ACHN (cell line): Measurements from ENCODE around the gene FBXW10B.
"Not testable (repeated sequence)": the region's sequence is repeated elsewhere in the genome, so short reads cannot be mapped to it uniquely, and the experiment has no call there.

Experiments used
- DNase-seq: peaks from one replicate; pipeline ENCODE4 v3.0.0-alpha.2; 2015
- in situ Hi-C: cut with HindIII; loops from 2 replicates; pipeline ENCODE4 v1.10.0; 2017; ENCODE audit warnings: low sequenced_read_pairs, low pct_ligation_motif_present, low pct_unique_long_range_greater_than_20kb

Gene FBXW10B

GRCh38 chr17:15645099-15645941 is 25.8 kb upstream of the FBXW10B start:
- DNase-seq, result peak; percentile 68
- in situ Hi-C loops, result not testable (repeated sequence)

GRCh38 chr17:15642505-15643251 is 23.2 kb upstream of the FBXW10B start:
- in situ Hi-C loops, DNase-seq: not testable (repeated sequence)

DNA sequence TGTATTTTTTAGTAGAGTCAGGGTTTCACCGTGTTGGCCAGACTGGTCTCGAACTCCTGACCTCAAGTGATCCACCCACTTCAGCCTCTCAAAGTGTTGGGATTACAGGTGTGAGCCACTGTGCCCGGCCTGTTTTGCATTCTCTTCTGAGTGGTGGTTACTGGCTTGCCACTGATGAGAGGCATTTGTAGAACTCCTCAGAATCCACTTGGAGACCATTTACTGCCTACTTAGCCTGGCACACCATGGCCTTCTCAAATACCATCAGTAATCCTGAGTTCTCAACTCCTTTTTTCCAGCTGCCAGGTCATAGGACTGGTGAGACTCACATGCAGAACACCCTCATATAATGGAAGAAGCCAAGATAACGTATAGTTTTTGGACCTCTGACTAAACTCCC is 22.5 kb upstream of the FBXW10B start:
- in situ Hi-C loops, DNase-seq: not testable (repeated sequence)

GRCh38 chr17:15630930-15631453 is 11.5 kb upstream of the FBXW10B start:
- in situ Hi-C loops, DNase-seq: not testable (repeated sequence)

- in situ Hi-C loops, DNase-seq: not testable (repeated sequence)
Observed at GRCh38 chr17:15629991-15630390, 10.5 kb upstream of the FBXW10B start.

DNA sequence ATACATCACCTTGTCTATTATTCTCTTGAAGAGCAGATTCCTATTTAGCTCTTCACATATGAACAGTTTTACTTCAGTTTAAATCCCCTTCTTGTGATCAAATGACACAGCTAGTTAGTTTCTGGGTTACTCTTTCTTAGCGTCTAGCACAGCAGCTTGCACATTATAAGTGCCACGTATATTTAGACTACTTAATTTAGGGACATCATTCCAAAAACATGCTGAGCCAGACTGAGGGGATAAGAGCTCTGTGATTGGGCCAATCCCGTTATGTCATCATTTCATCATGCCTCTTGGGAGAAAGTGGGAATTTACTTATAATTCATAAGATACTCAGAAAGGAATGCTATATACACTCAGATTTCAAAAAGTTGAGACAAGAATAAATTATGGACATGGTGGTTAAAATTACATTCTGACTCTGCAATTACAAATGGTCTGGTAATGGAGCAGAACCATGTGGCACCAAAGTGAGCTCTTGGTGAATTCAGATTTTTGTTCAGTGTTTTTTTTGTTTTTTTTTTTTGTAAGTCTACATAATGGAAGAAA is 4.2 kb upstream of the FBXW10B start:
- DNase-seq, in situ Hi-C loops: not testable (repeated sequence)

DNA sequence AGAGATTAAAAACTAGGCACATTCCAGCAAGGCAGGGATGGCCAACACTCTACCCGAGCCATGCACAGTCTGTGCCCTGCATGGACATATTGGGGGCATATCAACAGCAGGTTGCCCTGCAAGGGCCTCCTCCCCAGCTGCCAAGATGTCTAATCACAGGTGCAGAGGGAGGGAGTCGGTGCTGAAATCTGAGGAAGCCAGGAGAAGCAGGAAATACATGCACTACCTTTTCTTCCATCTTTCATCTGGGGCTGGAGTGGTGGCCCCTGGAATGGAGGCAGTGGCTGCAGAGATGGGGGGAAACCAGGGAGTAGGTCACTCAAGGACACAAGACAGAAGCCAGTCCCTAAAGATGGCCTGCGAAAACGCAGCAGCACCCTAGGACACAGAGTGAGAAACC is 3.8 kb upstream of the FBXW10B start:
- DNase-seq, in situ Hi-C loops: not testable (repeated sequence)

DNA sequence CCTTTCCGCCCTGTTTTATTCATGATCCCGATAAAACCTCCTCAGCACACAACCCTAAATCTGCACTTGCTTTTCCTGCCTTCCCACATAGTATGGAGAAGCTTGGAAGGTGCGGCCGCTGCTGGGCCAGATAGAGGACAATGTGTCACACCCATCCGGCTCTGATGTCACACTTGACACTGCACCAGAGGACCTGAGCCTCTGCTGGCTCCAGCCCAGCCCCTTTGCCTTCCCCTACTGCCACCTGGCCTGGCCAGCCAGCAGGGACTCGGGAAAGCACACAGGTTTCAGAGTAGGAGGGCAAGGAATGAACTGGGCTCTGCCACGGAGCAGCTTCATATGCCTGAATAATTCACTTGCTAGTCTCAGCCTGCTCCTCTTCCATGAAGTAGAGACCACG is 2.6 kb upstream of the FBXW10B start:
- in situ Hi-C loops, DNase-seq: not testable (repeated sequence)

GRCh38 chr17:15616828-15617227 is 2.7 kb downstream of the FBXW10B start:
- in situ Hi-C loops, DNase-seq: not testable (repeated sequence)

DNA sequence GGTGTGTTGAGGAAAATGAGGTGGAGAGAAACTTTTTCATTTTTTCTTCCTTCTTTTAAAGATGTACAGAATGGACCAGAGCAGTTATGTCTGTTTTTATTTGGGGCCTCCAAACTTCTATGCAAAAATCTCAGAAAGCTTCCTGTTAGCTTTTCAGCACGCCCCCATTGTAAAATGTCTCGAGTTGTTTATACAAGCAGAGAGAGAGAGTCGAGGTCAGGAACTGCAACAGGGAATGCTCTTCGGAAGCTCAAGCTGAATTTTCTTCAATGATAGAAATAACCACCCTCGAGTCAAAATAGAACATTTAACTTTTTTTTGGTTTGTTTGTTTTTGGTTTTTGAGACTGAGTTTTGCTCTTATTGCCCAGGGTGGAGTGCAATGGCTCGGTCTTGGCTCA is 3.7 kb downstream of the FBXW10B start:
- in situ Hi-C loops, DNase-seq: not testable (repeated sequence)

DNA sequence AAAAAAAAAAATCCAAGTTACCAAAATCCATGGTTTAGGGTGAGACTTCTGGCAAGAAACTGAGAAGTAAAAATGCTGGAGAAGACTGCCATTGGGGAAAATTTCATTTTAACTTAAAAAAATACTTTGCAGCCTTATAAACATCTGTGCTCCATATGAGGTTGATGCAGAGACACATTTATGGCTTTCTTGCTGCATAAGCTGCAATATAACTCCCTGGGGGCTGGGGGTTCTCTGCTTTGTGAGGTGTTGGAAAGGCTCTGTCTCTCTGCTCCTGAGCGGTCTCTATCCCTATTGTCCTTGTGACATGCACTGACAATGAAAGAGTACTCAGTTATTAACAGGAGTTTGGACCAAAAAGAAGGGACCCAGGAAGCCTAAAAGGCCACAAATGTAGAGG is 6.4 kb downstream of the FBXW10B start:
- in situ Hi-C loops, DNase-seq: not testable (repeated sequence)

- in situ Hi-C loops, DNase-seq: not testable (repeated sequence)
Observed at GRCh38 chr17:15592960-15593359, 26.5 kb downstream of the FBXW10B start.

DNA sequence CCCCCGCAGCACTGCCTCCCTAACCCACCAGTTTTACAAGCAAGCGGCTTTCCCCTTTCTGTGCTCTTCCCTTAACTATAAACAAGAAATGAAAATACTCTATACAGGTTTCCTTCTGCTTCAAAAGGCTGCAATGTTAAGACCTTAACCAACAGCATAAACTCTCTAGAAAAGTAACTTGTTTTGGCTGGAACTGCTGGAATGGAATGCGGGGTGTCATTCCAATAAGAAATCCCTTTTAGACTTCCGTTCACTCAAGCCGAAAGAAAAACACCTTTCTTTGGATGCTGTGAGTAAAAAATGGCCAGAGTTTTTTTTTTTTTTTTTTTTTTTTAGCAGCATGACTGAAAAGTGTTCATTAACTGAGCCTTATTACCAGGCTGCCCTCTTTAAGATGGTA is 27.5 kb downstream of the FBXW10B start:
- in situ Hi-C loops, result not testable (repeated sequence)

GRCh38 chr17:15590844-15591243 is 28.7 kb downstream of the FBXW10B start:
- DNase-seq, in situ Hi-C loops: not testable (repeated sequence)

More for the DNA sequence above, 27.5 kb downstream of the FBXW10B start:
- DNase-seq, result not testable (repeated sequence)

DNA sequence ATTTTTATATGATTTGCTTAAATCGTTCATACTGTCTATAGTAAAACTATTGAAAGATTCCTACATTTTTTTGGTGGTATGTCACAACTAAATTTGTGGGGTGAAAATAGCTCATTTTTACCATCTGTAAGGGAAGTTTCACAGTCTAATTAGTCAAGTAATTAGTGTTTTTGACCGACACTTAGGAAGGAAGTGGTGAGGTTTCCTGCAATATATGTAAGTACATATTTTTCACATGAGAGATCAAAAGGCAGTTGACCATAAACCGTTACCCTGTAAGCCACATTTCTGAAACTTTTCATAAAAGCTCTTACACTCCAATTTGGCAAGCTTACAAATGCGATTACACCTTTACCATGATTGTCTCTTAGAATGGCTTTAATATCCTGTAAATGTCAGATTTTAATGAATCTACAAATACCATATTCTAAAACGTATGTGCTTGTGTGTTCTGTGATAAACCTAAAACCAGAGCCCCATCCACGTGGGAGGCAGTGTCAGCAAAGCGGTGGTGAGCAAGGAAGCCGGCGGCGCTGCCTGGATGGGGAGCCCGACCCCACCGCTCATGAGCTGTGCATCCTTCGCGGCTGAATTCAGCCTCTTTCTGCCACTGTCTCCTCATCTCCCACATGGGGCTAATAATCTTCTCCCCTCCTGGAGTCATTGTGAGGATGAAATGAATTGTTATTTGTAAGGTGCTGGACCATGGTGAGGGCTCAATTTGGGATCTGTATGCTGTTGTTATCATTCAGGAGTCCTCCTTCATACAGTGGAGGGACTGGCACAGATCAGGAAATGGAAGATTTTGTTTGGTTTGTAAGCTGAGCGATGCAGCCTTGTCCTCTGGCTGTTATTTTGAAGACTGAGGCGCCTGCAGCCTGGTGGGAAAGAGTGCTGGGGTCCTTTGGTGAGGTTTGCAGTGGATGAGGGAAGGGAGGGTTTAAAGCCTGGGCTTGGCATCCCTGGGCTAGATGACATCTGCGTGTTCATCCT is 29.7 kb downstream of the FBXW10B start:
- in situ Hi-C loops, DNase-seq: not testable (repeated sequence)

GRCh38 chr17:15588017-15588416 is 31.5 kb downstream of the FBXW10B start:
- DNase-seq, in situ Hi-C loops: not testable (repeated sequence)

- in situ Hi-C loops, DNase-seq: not testable (repeated sequence)
Observed at GRCh38 chr17:15583313-15583712, 36.2 kb downstream of the FBXW10B start.

DNA sequence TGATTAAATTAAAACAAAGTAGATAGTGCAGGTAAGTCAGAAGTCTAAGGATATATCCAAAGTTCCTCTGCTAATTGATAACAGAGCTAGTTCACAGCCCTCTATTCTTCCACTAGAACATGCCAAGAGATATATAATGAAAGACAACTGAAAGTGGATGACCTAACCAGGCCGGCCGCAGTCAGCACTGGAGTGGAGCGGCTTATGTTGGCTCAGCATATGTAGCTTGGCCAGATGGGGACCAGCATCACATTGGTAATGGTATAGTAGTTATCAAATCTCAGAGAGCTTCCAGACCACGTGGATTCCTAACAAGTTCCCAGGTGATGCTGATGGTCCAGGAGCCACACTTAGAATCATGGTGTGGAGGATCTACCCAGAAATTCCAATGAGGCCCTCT is 38.0 kb downstream of the FBXW10B start:
- DNase-seq, in situ Hi-C loops: not testable (repeated sequence)
